GM23338 (cell line): ENCODE data around the gene INPP5A.

Experiments
- CREB1 ChIP-seq: fragments of 250-450 bp; sonication (Bioruptor Pico); IDR thresholded peaks from 2 replicates; pipeline ENCODE4 v1.5.0; 2020; ENCODE audit warnings: low read depth, mild to moderate bottlenecking, moderate library complexity
- CTCF ChIP-seq, 2 experiments: fragments of 200-600 bp in 1 of 2; sonication (generic) in 1 of 2; conservative IDR thresholded peaks; 2 replicates each; pipeline versions ENCODE4 v1.5.1 to v1.6.1; 2016 to 2017; ENCODE audit warnings: antibody characterized with exemption in 2 of 2, low read depth in 2 of 2, mild to moderate bottlenecking in 2 of 2, moderate library complexity in 1 of 2
- ETS1 ChIP-seq: IDR thresholded peaks from 2 replicates; pipeline ENCODE4 v1.6.1; 2016; ENCODE audit warnings: antibody characterized with exemption
- EZH2 ChIP-seq: fragments of 200-600 bp; sonication (generic); IDR thresholded peaks from one replicate; pipeline ENCODE4 v1.8.0; 2017; ENCODE audit warnings: antibody characterized with exemption, mild to moderate bottlenecking, low read depth; ENCODE audit not compliant: unreplicated experiment
- EZH2phosphoT487 ChIP-seq: fragments of 200-600 bp; sonication (generic); IDR thresholded peaks from one replicate; pipeline ENCODE4 v1.8.1; 2018; ENCODE audit warnings: antibody characterized with exemption; ENCODE audit not compliant: unreplicated experiment
- JUNB ChIP-seq: IDR thresholded peaks from one replicate; pipeline ENCODE4 v1.6.1; 2016; ENCODE audit warnings: antibody characterized with exemption; ENCODE audit not compliant: unreplicated experiment
- NANOG ChIP-seq: IDR thresholded peaks from 2 replicates; pipeline ENCODE4 v1.6.1; 2016; ENCODE audit warnings: antibody characterized with exemption, borderline replicate concordance
- POLR2AphosphoS5 ChIP-seq: IDR thresholded peaks from 2 replicates; pipeline ENCODE4 v1.6.1; 2016; ENCODE audit warnings: antibody characterized with exemption, low read depth
- REST ChIP-seq: IDR thresholded peaks from one replicate; pipeline ENCODE4 v1.6.1; 2018; ENCODE audit warnings: antibody characterized with exemption; ENCODE audit not compliant: unreplicated experiment
- STAT1 ChIP-seq: IDR thresholded peaks from one replicate; pipeline ENCODE4 v1.6.1; 2016; ENCODE audit warnings: antibody characterized with exemption; ENCODE audit not compliant: unreplicated experiment
- ZNF114 ChIP-seq: fragments of 250-450 bp; sonication (Bioruptor Pico); IDR thresholded peaks from 2 replicates; pipeline ENCODE4 v1.5.0; 2020; ENCODE audit warnings: mild to moderate bottlenecking, moderate library complexity
- ZNF331 ChIP-seq: fragments of 250-450 bp; sonication (Bioruptor Pico); IDR thresholded peaks from 2 replicates; pipeline ENCODE4 v1.5.0; 2020; ENCODE audit warnings: low read depth, mild to moderate bottlenecking, moderate library complexity
- ZNF462 ChIP-seq: fragments of 250-450 bp; sonication (Bioruptor Pico); IDR thresholded peaks from 2 replicates; pipeline ENCODE4 v1.5.0; 2020; ENCODE audit warnings: mild to moderate bottlenecking, moderate library complexity

GRCh38 chr10:132543916-132544743, 6.5 kb downstream of the INPP5A start:
- no peak for TF ChIP-seq CTCF (conservative IDR thresholded peaks at IDR 0.05; ENCODE audit: low read depth in 2 of 2)
- no peak for TF ChIP-seq REST
- TF ChIP-seq POLR2AphosphoS5, result no peak
- no peak for TF ChIP-seq EZH2phosphoT487
- TF ChIP-seq EZH2, result no peak
- TF ChIP-seq CREB1 (CRISPR knock-in tag), result no peak
- no peak for TF ChIP-seq NANOG
- TF ChIP-seq STAT1, result no peak
- TF ChIP-seq ZNF114, result no peak
- TF ChIP-seq JUNB, result no peak
- TF ChIP-seq ZNF331 (CRISPR knock-in tag), result no peak
- TF ChIP-seq ETS1, result no peak
- TF ChIP-seq ZNF462 (CRISPR knock-in tag), result no peak
